Transverse colon (tissue), 4 donors: ENCODE data around the gene SCYGR1. TPM values are rescaled to one million over a fixed set of nuclear protein-coding genes. Genes with fewer than 3 reads are reported as not detected.

ENCODE experiments used
- DNase-seq: peaks from one replicate; pipeline ENCODE4 v3.0.0-alpha.2; 2019
- H3K27ac ChIP-seq, 4 donors: fragments of 200-600 bp; sonication (generic); 2 replicates each; pipeline ENCODE4 v1.5.1; 2016 to 2018; ENCODE audit warnings: inconsistent platforms in 4 of 4
- H3K27me3 ChIP-seq: fragments of 200-600 bp; sonication (generic); 2 replicates; pipeline ENCODE4 v1.5.1; 2017; ENCODE audit warnings: inconsistent platforms
- H3K36me3 ChIP-seq, 4 donors: fragments of 200-600 bp; sonication (generic); 2 replicates each; pipeline ENCODE4 v1.5.1; 2017 to 2019; ENCODE audit warnings: inconsistent platforms in 4 of 4
- H3K4me1 ChIP-seq, 4 donors: fragments of 200-600 bp; sonication (generic); 2 replicates each; pipeline ENCODE4 v1.5.1; 2017 to 2020; ENCODE audit warnings: inconsistent platforms in 4 of 4
- H3K4me3 ChIP-seq, 4 donors: fragments of 200-600 bp; sonication (generic); 1 replicate in 1 of 4; 2 replicates in 3 of 4; pipeline versions ENCODE4 v1.5.1 to v1.6.1; 2017 to 2019; ENCODE audit warnings: inconsistent platforms in 4 of 4
- H3K9me3 ChIP-seq, 2 donors: fragments of 200-600 bp; sonication (generic); 2 replicates each; pipeline ENCODE4 v1.5.1; 2017 to 2019; ENCODE audit warnings: inconsistent platforms in 2 of 2
- CTCF ChIP-seq, 5 experiments: fragments of 200-600 bp in 3 of 5; fragments of 450-650 bp in 2 of 5; sonication (generic) in 3 of 5; IDR thresholded peaks; 1 replicate in 2 of 5; 2 replicates in 3 of 5; pipeline ENCODE4 v1.5.1; 2016 to 2017; ENCODE audit warnings: antibody characterized with exemption in 5 of 5, inconsistent platforms in 3 of 5, mild to moderate bottlenecking in 2 of 5, moderate library complexity in 1 of 5
- EP300 ChIP-seq: sonication (generic); formaldehyde crosslinking; IDR thresholded peaks from one replicate; pipeline ENCODE4 v1.6.1; 2017; ENCODE audit warnings: antibody characterized with exemption, low read depth
- POLR2A ChIP-seq: fragments of 450-650 bp; IDR thresholded peaks from one replicate; pipeline ENCODE4 v1.6.1; 2016; ENCODE audit warnings: antibody characterized with exemption, mild to moderate bottlenecking, moderate library complexity
- POLR2AphosphoS5 ChIP-seq, 3 donors: sonication (generic); formaldehyde crosslinking; IDR thresholded peaks; one replicate each; pipeline ENCODE4 v1.6.1; 2016; ENCODE audit warnings: antibody characterized with exemption in 3 of 3
- WGBS, 2 donors: methylation state at CpG; one replicate each; pipeline ENCODE4 v1.1.5; 2018; ENCODE audit warnings: low coverage in 1 of 2; 5-methylcytosine and 5-hydroxymethylcytosine counted together
- in situ Hi-C, 4 donors: fragments of 200-750 bp; cut with MboI; loops; one replicate each; pipeline versions ENCODE4 v1.15.0 to v1.15.1; 2017; ENCODE audit warnings: low sequenced_read_pairs in 3 of 4, low pct_ligation_motif_present in 1 of 4, low pct_unique_long_range_greater_than_20kb in 1 of 4
- intact Hi-C: fragments of 100-400 bp; cut with DNase I; formaldehyde crosslinking; loops from one replicate; pipeline ENCODE4 v1.15.1; 2023; ENCODE audit warnings: low total_unique reads
- total RNA-seq, 4 donors: library from RNA; depleted of rRNA; stranded (reverse); fragments of >200 nt; gene quantifications; one replicate each; pipeline ENCODE4 v1.1.0, GENCODE V29; 2016

Gene SCYGR1
- total RNA-seq, 4 donors from 2014 or later, result not detected

- Histone ChIP-seq H3K4me1 (no peaks in the 10 kb centered on the region), H3K27me3 (no peaks in the 10 kb centered on the region), H3K27ac (no peak overlapping the region), H3K36me3 (peaks cover 0 to 42% (median 10%) of the 10 kb centered on the region in 4 donors), H3K9me3 (no peaks in the 10 kb centered on the region), H3K4me3 (no peak overlapping the region)
- intact Hi-C loops, result no loop called here
- TF ChIP-seq POLR2A (no peak), POLR2AphosphoS5 (IDR thresholded peaks at IDR 0.05) (no peak), CTCF (IDR thresholded peaks at IDR 0.05) (no peak), EP300 (no peak)
- no peak for DNase-seq
- WGBS, 2 donors, result 87 to 88% methylated on average over 5 of the region's 5 CpGs
- in situ Hi-C loops, result no loop called here
These were observed 27.4 kb downstream of the SCYGR1 start for GRCh38 chr2:227360351-227360750.

- Histone ChIP-seq H3K27ac (no peak overlapping the region), H3K27me3 (no peaks in the 10 kb centered on the region), H3K4me1 (no peaks in the 10 kb centered on the region), H3K9me3 (no peaks in the 10 kb centered on the region), H3K4me3 (no peak overlapping the region), H3K36me3 (peaks cover 0 to 14% (median 0%) of the 10 kb centered on the region in 4 donors)
- no peak for DNase-seq
- intact Hi-C loops, result no loop called here
- no peak for TF ChIP-seq EP300
- TF ChIP-seq POLR2A, result no peak
- no peak for TF ChIP-seq CTCF (IDR thresholded peaks at IDR 0.05)
- no peak for TF ChIP-seq POLR2AphosphoS5 (IDR thresholded peaks at IDR 0.05)
- 33 to 75% methylated on average over 3 to 4 of the region's 4 CpGs for WGBS, 2 donors
- in situ Hi-C loops, result no loop called here
These were observed 36.1 kb downstream of the SCYGR1 start for GRCh38 chr2:227351639-227352038.

GRCh38 chr2:227349989-227350612 lies 37.6 kb downstream of the SCYGR1 start:
- TF ChIP-seq CTCF (IDR thresholded peaks at IDR 0.05), result no peak
- no peak for TF ChIP-seq POLR2A
- TF ChIP-seq EP300, result no peak
- TF ChIP-seq POLR2AphosphoS5 (IDR thresholded peaks at IDR 0.05), result no peak
- Histone ChIP-seq H3K4me1 (no peaks in the 10 kb centered on the region), H3K27ac (no peak overlapping the region), H3K9me3 (no peaks in the 10 kb centered on the region), H3K4me3 (no peak overlapping the region), H3K27me3 (no peaks in the 10 kb centered on the region), H3K36me3 (peaks cover 0 to 11% (median 2%) of the 10 kb centered on the region in 4 donors)
- WGBS, 2 donors, result 75 to 82% methylated on average over 7 of the region's 7 CpGs
- intact Hi-C loops (no loop called here), in situ Hi-C loops (no loop called here)
- DNase-seq, result no peak

GRCh38 chr2:227348324-227348723 lies 39.4 kb downstream of the SCYGR1 start:
- no peak for DNase-seq
- TF ChIP-seq CTCF (IDR thresholded peaks at IDR 0.05) (no peak), EP300 (no peak), POLR2AphosphoS5 (IDR thresholded peaks at IDR 0.05) (no peak), POLR2A (no peak)
- Histone ChIP-seq H3K4me1 (no peaks in the 10 kb centered on the region), H3K9me3 (no peaks in the 10 kb centered on the region), H3K27ac (no peak overlapping the region), H3K27me3 (no peaks in the 10 kb centered on the region), H3K36me3 (peaks cover 0 to 11% (median 2%) of the 10 kb centered on the region in 4 donors), H3K4me3 (no peak overlapping the region)
- in situ Hi-C loops, result no loop called here
- 67 to 96% methylated on average over 1 to 2 of the region's 2 CpGs for WGBS, 2 donors
- intact Hi-C loops, result no loop called here
